MM.1S (cell line): ENCODE measurements around the gene CMPK2.
"Not testable (repeated sequence)": the region's sequence is repeated elsewhere in the genome, so short reads cannot be mapped to it uniquely, and the experiment has no call there.

ENCODE experiments used
- DNase-seq: peaks from one replicate; pipeline ENCODE4 v3.0.0-alpha.2; 2015
- H2AFZ ChIP-seq: fragments of 300-600 bp; sonication (generic); 2 replicates; pipeline ENCODE4 v1.6.0; 2016; ENCODE audit warnings: antibody characterized with exemption, low read length
- H3F3A ChIP-seq: fragments of 300-600 bp; sonication (generic); 2 replicates; pipeline ENCODE4 v1.6.1; 2016; ENCODE audit warnings: mild to moderate bottlenecking, antibody characterized with exemption, low read length, moderate library complexity, mixed read lengths; ENCODE audit not compliant: insufficient read depth
- H3K27ac ChIP-seq: fragments of 300-600 bp; sonication (generic); 2 replicates; pipeline ENCODE4 v1.5.1; 2016; ENCODE audit warnings: mild to moderate bottlenecking, low read length
- H3K27me3 ChIP-seq: fragments of 300-600 bp; sonication (generic); replicated peaks from 2 replicates; pipeline ENCODE4 v1.6.0; 2016; ENCODE audit warnings: low read length; ENCODE audit not compliant: insufficient read depth
- H3K36me3 ChIP-seq: fragments of 300-600 bp; sonication (generic); replicated peaks from 2 replicates; pipeline ENCODE4 v1.6.1; 2016; ENCODE audit warnings: mild to moderate bottlenecking, low read length, mixed read lengths; ENCODE audit not compliant: insufficient read depth
- H3K4me1 ChIP-seq: fragments of 300-600 bp; sonication (generic); 2 replicates; pipeline ENCODE4 v1.6.1; 2016; ENCODE audit warnings: low read length, mixed read lengths
- H3K4me2 ChIP-seq: fragments of 300-600 bp; sonication (generic); 2 replicates; pipeline ENCODE4 v1.6.0; 2016; ENCODE audit warnings: low read depth, low read length
- H3K4me3 ChIP-seq: fragments of 300-600 bp; sonication (generic); 2 replicates; pipeline ENCODE4 v1.5.1; 2016; ENCODE audit warnings: low read length, mixed read lengths
- H3K79me2 ChIP-seq: fragments of 300-600 bp; sonication (generic); 2 replicates; pipeline ENCODE4 v1.6.1; 2016; ENCODE audit warnings: mixed run types, low read length, mixed read lengths
- H3K9ac ChIP-seq: fragments of 300-600 bp; sonication (generic); 2 replicates; pipeline ENCODE4 v1.6.1; 2016; ENCODE audit warnings: low read length, mixed read lengths
- H3K9me2 ChIP-seq: fragments of 300-600 bp; sonication (generic); replicated peaks from 2 replicates; pipeline ENCODE4 v1.6.1; 2016; ENCODE audit warnings: mild to moderate bottlenecking, low read length, mixed read lengths; ENCODE audit not compliant: insufficient read depth
- H3K9me3 ChIP-seq: fragments of 300-600 bp; sonication (generic); replicated peaks from 2 replicates; pipeline ENCODE4 v1.6.1; 2016; ENCODE audit warnings: mild to moderate bottlenecking, low read length, mixed read lengths; ENCODE audit not compliant: insufficient read depth
- H4K20me1 ChIP-seq: fragments of 300-600 bp; sonication (generic); 2 replicates; pipeline ENCODE4 v1.6.1; 2016; ENCODE audit warnings: mild to moderate bottlenecking, low read length, moderate library complexity, mixed read lengths; ENCODE audit not compliant: insufficient read depth
- EZH2 ChIP-seq: fragments of 300-600 bp; sonication (generic); optimal IDR thresholded peaks from 2 replicates; pipeline ENCODE3; 2017; ENCODE audit warnings: low read depth, mild to moderate bottlenecking, antibody characterized with exemption, low read length, mixed read lengths
- EZH2phosphoT487 ChIP-seq: fragments of 300-600 bp; sonication (generic); IDR thresholded peaks from 2 replicates; pipeline ENCODE4 v1.6.1; 2018; ENCODE audit warnings: antibody characterized with exemption, low read length
- TF ChIP-seq, protein P1 (sequence below): fragments of 300-600 bp; sonication (generic); IDR thresholded peaks from 2 replicates; pipeline ENCODE4 v1.5.1; 2016; ENCODE audit warnings: antibody characterized with exemption, low read length, mixed read lengths

Gene CMPK2

DNA sequence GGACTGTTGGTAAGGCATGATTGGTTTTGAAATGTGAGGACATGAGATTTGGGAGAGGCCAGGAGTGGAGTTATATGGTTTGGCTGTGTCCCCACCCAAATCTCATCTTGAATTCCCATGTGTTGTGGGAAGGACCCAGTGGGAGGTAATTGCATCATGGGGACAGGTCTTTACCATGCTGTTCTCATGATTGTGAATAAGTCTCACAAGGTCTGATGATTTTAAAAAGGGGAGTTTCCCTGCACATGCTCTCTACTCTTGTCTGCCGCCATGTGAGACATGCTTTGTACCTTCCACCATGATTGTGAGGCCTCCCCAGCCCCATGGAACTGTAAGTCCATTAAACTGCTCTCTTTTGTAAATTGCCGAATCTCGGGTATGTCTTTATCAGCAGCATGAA, 5.4 kb downstream of the CMPK2 start:
- H3K9me3 ChIP-seq, result no peaks in the 10 kb centered on the region
- no peaks in the 10 kb centered on the region for H4K20me1 ChIP-seq
- H3K4me1 ChIP-seq, result no peaks in the 10 kb centered on the region
- H3K4me2 ChIP-seq, result no peak overlapping the region
- no peaks in the 10 kb centered on the region for H3K79me2 ChIP-seq
- no peaks in the 10 kb centered on the region for H3K27me3 ChIP-seq
- H3K9ac ChIP-seq, result no peak overlapping the region
- no peak for TF ChIP-seq EZH2
- TF ChIP-seq, protein P1, sequence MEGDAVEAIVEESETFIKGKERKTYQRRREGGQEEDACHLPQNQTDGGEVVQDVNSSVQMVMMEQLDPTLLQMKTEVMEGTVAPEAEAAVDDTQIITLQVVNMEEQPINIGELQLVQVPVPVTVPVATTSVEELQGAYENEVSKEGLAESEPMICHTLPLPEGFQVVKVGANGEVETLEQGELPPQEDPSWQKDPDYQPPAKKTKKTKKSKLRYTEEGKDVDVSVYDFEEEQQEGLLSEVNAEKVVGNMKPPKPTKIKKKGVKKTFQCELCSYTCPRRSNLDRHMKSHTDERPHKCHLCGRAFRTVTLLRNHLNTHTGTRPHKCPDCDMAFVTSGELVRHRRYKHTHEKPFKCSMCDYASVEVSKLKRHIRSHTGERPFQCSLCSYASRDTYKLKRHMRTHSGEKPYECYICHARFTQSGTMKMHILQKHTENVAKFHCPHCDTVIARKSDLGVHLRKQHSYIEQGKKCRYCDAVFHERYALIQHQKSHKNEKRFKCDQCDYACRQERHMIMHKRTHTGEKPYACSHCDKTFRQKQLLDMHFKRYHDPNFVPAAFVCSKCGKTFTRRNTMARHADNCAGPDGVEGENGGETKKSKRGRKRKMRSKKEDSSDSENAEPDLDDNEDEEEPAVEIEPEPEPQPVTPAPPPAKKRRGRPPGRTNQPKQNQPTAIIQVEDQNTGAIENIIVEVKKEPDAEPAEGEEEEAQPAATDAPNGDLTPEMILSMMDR, result no peak
- TF ChIP-seq EZH2phosphoT487, result no peak
- no peak overlapping the region for H3K27ac ChIP-seq
- no peak for DNase-seq
- H3K9me2 ChIP-seq, result no peaks in the 10 kb centered on the region
- no peaks in the 10 kb centered on the region for H3K36me3 ChIP-seq
- H3K4me3 ChIP-seq, result no peak overlapping the region
- peaks cover 7% of the 10 kb centered on the region; the same call in 1 of the 2 replicates for H3F3A ChIP-seq
- no peak overlapping the region for H2AFZ ChIP-seq

DNA sequence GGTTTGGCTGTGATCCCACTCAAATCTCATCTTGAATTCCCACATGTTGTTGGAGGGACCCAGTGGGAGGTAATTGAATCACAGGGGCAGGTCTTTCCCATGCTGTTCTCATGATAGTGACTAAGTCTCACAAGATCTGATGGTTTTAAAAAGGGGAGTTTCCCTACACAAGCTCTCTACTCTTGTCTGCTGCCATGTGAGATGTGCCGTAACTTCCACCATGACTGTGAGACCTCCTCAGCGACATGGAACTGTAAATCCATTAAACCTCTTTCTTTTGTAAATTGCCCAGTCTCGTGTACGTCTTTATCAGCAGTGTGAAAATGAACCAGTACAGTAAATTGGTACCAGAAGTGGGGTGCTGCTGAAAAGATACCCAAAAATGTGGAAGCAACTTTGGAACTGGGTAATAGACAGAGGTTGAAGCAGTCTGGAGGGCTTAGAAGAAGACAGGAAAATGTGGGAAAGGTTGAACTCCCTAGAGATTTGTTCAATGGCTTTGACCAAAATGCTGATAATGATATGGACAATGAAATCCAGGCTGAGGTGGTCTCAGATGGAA, 7.2 kb downstream of the CMPK2 start:
- H3K27ac ChIP-seq, H3K79me2 ChIP-seq, H3K9me3 ChIP-seq, H3K4me1 ChIP-seq, H2AFZ ChIP-seq, H3K9ac ChIP-seq, H3K4me3 ChIP-seq, H3K36me3 ChIP-seq, DNase-seq, H3K27me3 ChIP-seq, H3K4me2 ChIP-seq, H3F3A ChIP-seq, H4K20me1 ChIP-seq, H3K9me2 ChIP-seq: not testable (repeated sequence)

DNA sequence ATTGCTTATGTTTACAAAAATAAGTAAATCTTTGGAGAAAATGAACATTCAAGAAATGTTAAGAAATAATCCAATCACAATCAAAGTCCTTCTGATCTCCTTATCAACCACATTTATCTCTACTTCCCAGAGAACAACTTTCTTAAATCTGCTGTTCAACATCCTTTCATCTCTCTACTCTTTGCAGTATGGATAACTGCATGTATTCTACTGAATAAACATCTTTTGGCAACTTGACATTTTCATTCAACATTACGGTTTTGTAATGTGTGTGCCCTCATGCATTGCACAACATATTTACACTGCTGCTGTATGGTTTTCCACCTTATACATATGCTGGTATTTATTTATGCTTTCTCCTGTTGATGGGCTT, 9.2 kb downstream of the CMPK2 start:
- H3K4me1 ChIP-seq, result no peaks in the 10 kb centered on the region
- H3K79me2 ChIP-seq, result no peaks in the 10 kb centered on the region
- no peak overlapping the region for H3K27ac ChIP-seq
- no peaks in the 10 kb centered on the region for H3K36me3 ChIP-seq
- H3K27me3 ChIP-seq, result no peaks in the 10 kb centered on the region
- H3K9ac ChIP-seq, result no peak overlapping the region
- H3F3A ChIP-seq, result no peaks in the 10 kb centered on the region
- H2AFZ ChIP-seq, result no peak overlapping the region
- no peaks in the 10 kb centered on the region for H3K9me2 ChIP-seq
- DNase-seq, result no peak
- H3K4me2 ChIP-seq, result no peak overlapping the region
- H4K20me1 ChIP-seq, result no peaks in the 10 kb centered on the region
- no peak for TF ChIP-seq EZH2
- no peak for TF ChIP-seq EZH2phosphoT487
- TF ChIP-seq, protein P1, result no peak
- H3K4me3 ChIP-seq, result no peak overlapping the region
- no peaks in the 10 kb centered on the region for H3K9me3 ChIP-seq

DNA sequence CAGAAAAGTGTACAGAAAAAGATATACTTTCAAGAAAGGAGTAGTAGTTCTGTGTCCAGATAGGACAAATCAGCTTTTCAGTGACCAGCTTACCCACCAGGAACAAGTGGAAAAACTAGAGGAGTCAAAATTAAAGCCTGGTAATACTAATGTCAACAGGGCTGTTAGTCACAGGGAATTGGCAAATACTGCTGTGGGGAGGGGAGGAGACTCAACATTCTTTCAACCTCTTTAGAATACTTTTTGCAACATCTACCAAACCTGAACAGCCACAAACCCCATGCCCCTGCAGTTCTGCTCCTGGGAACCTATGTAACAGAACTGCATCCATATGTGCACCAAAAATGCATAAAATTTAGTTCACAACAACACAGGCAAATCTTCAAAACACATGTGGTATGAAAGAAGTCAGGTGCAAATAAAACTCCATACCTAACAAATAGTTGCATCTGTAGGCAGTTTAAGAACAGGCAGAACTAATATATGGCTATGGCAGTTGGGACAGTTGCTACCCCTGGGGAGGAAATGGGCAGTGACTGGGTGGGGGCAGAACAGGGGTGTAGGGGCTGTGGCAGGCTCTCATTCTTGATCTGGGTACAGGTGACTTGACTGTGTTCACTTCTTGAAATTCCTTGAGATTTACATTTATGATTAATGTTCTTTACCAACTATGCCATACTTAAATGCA, 9.7 kb downstream of the CMPK2 start:
- Histone ChIP-seq H3K79me2 (no peaks in the 10 kb centered on the region), H3K27me3 (no peaks in the 10 kb centered on the region), H3K4me1 (no peaks in the 10 kb centered on the region), H3K27ac (no peak overlapping the region), H3K9me2 (no peaks in the 10 kb centered on the region), H2AFZ (no peak overlapping the region), H3K4me3 (no peak overlapping the region), H3K9ac (no peak overlapping the region), H3K4me2 (no peak overlapping the region), H3F3A (no peaks in the 10 kb centered on the region), H3K9me3 (no peaks in the 10 kb centered on the region), H4K20me1 (no peaks in the 10 kb centered on the region), H3K36me3 (no peaks in the 10 kb centered on the region)
- TF ChIP-seq EZH2 (no peak), EZH2phosphoT487 (no peak)
- TF ChIP-seq, protein P1, result no peak
- DNase-seq, result no peak
